ENCODE data around the gene UBE2E2.

Gene UBE2E2

GRCh38 chr3:23481616-23482278 is 278.6 kb downstream of the UBE2E2 start:
- DNase-seq (ENCODE audit: low spot score): no peak

DNA sequence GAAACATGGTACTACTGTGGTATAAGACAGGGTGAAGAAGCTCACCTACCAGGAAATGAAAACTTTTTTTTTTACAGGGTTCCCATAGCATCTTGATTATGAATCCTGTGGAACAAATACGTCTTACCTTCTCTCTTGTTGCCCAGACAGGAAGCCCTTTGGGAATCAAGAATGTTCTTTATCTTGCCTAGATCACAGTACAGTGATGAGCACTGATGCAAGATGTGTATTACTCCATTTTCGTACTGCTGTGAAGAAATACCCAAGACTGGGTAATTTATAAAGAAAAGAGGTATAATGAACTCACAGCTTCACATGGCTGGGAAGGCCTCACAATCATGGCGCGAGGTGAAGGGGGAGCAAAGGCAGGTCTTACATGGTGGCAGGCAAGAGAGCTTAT is 281.3 kb downstream of the UBE2E2 start:
- no peak for DNase-seq (ENCODE audit: low spot score)

DNA sequence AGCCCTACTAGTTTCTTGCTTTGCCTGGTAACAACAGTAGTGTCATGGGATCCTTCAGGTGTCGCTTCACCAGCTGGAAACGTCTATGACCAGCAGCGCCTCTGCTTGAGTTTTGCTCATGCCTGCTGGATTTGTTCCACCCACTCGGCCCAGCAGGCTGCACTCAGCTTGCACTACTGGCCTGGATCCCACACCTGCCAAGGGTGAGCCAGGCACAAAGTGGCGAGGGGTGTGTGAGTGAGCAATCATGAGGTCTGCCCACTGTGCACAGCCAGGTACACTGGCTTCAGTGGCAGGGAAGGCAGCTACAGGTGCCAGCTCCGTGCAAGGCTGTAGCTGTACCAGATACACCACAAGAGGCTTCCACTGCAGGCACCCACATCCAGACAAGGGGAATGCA is 282.8 kb downstream of the UBE2E2 start:
- no peak for DNase-seq (ENCODE audit: low spot score)

DNA sequence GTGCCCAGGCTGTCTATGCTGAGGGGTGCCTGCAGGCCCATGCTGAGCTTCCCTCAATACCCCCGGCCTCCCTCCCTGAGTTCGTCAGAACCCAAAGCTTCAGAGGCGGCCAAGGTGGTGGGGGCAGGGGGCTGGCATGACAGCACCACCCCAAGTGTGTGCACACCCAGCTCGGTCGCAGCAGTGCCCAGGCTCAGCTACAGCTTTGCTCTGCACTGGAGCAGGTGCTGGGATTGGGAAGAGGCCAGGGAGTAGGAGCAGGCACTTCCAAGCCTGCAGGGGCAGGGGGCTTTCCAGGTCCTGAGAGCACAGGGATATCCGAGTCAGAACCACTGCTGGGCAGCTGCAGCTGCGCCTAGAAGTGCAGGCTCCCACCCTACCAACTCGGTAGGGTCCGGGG is 283.9 kb downstream of the UBE2E2 start:
- no peak for DNase-seq (ENCODE audit: low spot score)

GRCh38 chr3:23488618-23489017 is 285.5 kb downstream of the UBE2E2 start:
- DNase-seq (ENCODE audit: low spot score): no peak

DNA sequence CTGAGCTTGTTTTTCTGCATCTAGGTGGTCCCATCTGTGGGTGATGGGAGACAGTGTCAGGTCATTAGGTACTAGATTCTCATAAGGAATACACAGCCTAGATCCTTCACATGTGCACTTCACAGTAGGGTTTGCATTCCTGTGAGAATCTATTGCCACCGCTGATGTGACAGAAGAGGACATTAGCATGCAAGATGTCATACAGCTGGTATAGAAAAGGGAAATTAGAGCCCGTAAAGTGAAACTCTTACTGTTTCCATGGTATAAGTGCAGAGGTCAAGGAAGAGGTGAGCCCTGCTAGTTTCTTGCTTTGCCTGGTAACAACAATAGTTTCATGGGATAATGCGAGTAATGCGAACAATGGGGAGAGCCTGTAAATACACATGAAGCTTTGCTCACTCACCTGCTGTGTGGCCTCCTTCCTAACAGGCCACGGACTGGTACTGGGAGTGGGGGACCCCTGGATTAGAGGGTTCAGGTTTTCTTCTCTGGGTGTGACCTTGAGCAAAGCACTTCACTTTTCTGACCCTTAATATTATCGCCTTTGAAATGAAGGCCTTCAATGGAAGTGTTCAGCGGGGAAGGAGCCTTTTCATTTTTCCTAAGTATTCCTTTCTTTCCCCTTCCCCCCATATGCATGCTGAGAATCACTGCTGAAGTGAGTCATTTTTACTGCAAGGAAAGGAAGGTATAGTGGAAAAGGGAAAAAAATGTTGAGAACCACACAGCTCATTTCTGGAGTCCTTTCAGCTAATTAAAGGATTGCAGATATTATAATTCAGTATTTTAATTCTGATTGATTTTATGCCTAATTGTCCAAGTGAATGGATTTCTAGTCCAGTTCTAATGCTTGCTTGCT is 286.4 kb downstream of the UBE2E2 start:
- no peak for DNase-seq (ENCODE audit: low spot score)

DNA sequence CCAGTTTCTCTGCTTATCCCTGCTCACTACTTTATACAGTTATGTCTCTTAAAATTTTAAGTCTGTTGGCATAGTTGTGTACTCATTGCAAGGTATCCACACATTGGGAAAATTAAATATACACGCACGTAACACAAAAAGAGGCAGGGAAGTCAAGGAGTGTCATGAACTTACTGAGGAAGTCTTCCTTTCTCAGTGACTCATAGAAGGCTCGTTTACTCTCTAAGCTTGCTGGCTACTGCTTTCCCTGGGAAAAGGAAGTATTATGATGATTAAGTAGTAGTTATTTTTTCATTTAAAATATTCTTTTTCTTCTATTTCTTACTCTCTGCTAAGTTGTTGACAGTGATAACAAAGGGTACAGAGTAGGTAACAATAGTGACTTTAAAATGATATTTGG is 287.3 kb downstream of the UBE2E2 start:
- DNase-seq (ENCODE audit: low spot score): no peak

DNA sequence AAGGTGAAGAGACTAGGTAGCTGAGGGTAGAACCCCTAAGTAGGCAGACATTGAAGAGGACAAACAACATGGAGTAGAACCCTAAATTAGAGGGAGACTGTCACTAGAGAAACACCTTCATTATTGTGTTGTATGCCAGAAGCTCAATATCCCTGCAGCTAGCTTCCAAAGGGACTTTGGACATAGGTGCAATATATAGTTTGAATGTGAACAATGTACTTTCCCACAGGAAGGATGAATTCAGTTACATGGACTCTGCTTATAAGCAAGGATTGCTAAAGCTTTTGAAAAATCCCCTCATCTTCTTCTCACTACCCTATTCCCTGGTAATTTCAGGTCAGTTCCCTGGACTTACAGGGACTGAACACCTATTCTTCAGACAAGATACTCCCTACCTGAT is 288.9 kb downstream of the UBE2E2 start:
- no peak for DNase-seq (ENCODE audit: low spot score)

DNA sequence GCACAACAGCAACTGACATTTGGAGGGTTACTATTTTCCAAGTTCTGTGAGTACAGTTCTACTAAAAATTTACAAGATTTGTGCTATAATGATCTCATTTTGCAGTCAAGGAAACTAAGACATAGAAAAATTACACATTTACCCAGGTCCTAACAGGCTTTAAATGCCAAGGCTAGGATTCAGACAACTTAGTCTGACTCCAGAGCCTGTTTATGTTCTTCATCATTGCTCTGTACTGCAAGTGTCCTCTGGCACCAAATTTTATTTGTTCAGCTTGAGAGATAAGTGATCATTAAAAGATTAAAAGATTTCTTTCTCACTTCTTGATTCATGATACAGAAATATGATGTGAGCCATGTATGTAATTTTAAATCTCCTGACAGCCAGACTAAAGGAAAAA is 290.8 kb downstream of the UBE2E2 start:
- DNase-seq (ENCODE audit: low spot score): no peak

GRCh38 chr3:23494967-23495366 is 291.8 kb downstream of the UBE2E2 start:
- no peak for DNase-seq (ENCODE audit: low spot score)

GRCh38 chr3:23495507-23495906 is 292.4 kb downstream of the UBE2E2 start:
- peak; percentile 18 for DNase-seq (ENCODE audit: low spot score)

DNA sequence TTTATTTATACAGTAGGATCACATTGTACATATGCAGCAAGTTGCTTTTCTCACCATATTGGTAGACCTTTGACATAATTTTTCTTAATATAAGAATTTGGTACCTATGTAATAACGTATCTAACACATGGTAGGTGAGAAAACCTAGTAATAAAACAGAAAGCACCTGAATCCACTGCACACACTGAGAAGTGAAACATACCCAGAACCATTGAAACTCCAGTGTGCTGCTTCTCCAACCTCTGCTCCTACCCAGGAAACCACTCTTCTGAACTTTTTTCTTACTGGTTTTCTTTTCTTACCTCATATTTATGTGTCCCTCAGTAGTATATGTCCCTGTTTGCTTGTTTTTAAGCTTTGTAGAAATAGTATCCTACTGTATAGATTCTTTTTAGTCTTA is 293.0 kb downstream of the UBE2E2 start:
- DNase-seq (ENCODE audit: low spot score): no peak

GRCh38 chr3:23497156-23497555 is 294.0 kb downstream of the UBE2E2 start:
- DNase-seq (ENCODE audit: low spot score): no peak

DNA sequence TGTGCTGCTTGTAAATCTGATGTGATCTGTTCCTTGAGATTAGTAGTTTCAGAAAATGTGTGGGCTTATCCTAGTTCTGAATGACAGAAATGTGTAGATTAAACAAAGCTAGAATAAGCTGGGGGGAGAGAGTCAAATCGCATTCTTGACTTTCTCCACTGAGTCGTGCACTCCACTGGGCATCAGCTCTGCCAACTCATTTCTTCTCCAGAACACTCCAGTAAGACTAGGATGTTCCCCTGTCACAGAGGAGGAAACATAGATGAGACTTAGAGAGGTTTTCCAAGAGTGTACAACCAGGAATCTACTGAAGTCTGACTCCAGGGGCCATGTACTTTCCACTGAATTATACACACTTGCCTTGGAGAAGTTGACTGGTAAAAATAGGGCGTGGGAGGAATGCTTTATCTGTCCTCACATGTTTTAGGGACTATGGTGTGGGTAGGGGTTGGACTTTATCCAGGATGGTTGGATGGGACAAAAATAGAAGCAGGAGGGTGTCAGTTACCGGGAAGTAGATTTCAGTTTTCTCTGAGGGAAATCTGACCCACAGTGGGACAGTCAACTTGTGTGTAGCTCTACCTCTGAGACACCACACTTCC is 298.2 kb downstream of the UBE2E2 start:
- DNase-seq (ENCODE audit: low spot score): peak; percentile 19

DNA sequence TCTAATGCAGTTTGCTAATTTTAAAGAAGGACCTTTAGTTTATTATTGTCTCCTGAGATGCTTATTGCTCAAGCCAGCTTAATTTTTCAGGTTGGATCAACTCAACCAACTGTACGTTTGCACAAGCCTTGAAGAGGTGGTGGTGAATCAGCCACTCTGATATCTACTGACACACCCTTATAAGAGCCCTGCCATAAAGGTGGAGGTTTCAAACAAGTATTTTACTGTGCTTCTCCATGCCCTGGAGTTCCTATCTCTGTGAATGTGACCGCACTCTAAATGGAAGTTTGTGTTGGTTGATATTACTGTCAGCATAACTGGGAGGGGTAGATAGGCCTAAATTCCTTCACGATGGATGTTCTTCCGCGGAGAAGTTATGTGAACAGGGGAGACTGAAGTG is 305.3 kb downstream of the UBE2E2 start:
- DNase-seq (ENCODE audit: low spot score): peak; percentile 54

DNA sequence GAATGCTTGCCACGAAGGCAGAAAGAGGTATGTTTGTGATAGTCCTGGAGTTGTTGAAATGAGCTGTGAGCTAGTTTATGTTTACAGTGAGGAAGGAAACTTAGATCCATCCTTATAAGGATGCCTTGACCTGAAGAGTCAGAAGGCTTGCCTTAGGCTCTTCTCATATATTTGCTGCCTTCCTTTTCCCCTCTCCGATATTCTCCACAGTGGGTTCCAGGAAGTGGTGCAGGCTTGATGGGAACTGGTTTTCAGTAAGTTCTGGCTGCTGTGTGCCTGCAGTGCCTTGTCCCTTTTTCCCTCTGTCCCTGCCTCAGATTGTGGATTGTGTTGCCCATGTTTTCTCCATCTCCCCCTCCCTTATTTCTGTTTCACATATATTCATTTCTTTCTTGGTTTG is 315.3 kb downstream of the UBE2E2 start:
- no peak for DNase-seq (ENCODE audit: low spot score)

DNA sequence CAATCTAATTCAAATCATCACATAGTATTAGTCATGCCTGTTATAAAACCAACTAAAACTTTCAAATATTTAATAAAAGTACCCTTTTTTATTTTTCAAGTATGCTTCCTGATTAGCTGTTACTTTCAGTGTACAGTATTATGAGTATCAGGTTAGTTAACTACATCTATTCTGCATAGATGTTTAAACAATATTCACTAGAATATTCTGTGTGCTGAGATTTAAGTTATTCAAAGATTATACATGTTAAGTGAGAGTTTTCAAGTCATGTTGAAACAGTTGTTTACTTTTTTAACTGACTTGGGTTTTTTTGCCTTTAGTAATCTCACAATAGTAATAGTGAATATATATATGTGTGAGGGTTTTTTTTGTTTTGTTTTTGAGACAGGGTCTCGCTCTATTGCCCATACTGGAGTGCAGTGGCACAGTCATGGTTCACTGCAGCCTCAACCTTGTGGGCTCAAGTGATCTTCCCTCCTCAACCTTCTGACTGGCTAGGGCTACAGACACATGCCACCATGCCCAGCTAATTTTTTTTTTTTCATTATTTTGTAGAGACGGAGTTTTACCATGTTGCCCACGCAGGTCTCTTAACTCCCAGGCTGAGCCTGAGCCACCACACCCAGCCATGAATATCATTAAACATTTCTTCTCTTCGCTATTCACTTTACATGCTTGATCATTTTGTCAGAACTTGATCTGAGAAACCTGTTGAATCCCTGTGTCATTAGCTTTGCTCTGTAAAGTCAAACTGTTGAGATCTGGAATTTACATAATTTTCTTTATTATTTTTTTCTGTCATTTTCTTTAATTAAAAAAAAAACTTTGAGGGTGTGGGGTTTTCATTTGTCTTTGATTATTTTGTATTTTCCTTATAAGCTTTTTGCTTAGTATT is 316.4 kb downstream of the UBE2E2 start:
- no peak for DNase-seq (ENCODE audit: low spot score)

GRCh38 chr3:23527326-23527725 is 324.2 kb downstream of the UBE2E2 start:
- no peak for DNase-seq (ENCODE audit: low spot score)

DNA sequence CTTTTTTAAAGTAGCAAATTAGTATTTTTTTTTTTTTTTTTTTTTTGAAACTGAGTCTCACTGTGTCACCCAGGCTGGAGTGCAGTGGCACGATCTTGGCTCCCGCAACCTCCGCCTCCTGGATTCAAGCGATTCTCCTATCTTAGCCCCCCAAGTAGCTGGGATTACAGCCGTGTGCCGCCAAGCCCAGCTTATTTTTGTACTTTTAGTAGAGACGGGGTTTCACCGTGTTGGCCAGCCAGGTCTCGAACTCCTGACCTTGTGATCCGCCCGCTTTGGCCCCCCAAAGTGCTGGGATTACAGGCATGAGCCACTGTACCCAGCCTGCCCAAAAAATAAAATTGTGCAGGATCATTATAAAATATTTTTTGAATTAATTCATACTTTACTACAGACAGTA is 330.5 kb downstream of the UBE2E2 start:
- DNase-seq (ENCODE audit: low spot score): no peak

GRCh38 chr3:23533996-23534395 is 330.9 kb downstream of the UBE2E2 start:
- DNase-seq (ENCODE audit: low spot score): no peak

GRCh38 chr3:23537101-23537551 is 334.0 kb downstream of the UBE2E2 start:
- no peak for DNase-seq (ENCODE audit: low spot score)

GRCh38 chr3:23539185-23539584 is 336.1 kb downstream of the UBE2E2 start:
- no peak for DNase-seq (ENCODE audit: low spot score)

Measured in LoVo (cell line).